HepG2 (cell line): ENCODE results near the gene VAC14. TPM values are rescaled to one million over a fixed set of nuclear protein-coding genes. Genes with fewer than 3 reads are reported as not detected.
A peak's percentile ranks its signal among the peaks of the same experiment; 100 is the strongest.

Source experiments
- ARID5B ChIP-seq: IDR thresholded peaks from 2 replicates; pipeline ENCODE4 v1.4.0; 2020; ENCODE audit warnings: mild to moderate bottlenecking, missing genetic modification reagents
- ATM ChIP-seq: fragments of 450-650 bp; IDR thresholded peaks from 2 replicates; pipeline ENCODE4 v1.7.1; 2017; ENCODE audit warnings: mild to moderate bottlenecking, borderline replicate concordance
- HHEX ChIP-seq: IDR thresholded peaks from 2 replicates; pipeline ENCODE4 v1.6.1; 2016; ENCODE audit warnings: control low read depth
- HNF1A ChIP-seq, 2 experiments: sonication (generic) in 1 of 2; formaldehyde crosslinking in 1 of 2; IDR thresholded peaks; 2 replicates each; pipeline versions ENCODE4 v1.4.0 to v1.6.1; 2016 to 2020; ENCODE audit warnings: borderline replicate concordance in 1 of 2, low read depth in 1 of 2, mild to moderate bottlenecking in 1 of 2, missing genetic modification reagents in 1 of 2
- IRF1 ChIP-seq: sonication (generic); formaldehyde crosslinking; IDR thresholded peaks from 2 replicates; pipeline ENCODE4 v1.4.0; 2020; ENCODE audit warnings: low read depth, mild to moderate bottlenecking, missing genetic modification reagents
- KLF13 ChIP-seq: sonication (generic); formaldehyde crosslinking; IDR thresholded peaks from 2 replicates; pipeline ENCODE4 v1.4.0; 2020; ENCODE audit warnings: mild to moderate bottlenecking, missing genetic modification reagents
- ZBTB40 ChIP-seq, 2 experiments: fragments of 450-650 bp in 1 of 2; sonication (generic) in 1 of 2; formaldehyde crosslinking in 1 of 2; IDR thresholded peaks; 2 replicates each; pipeline versions ENCODE4 v1.6.1 to v1.8.0; 2016 to 2022; ENCODE audit warnings: antibody characterized with exemption in 1 of 2, mild to moderate bottlenecking in 1 of 2, missing genetic modification reagents in 1 of 2
- polyA plus RNA-seq, 8 experiments: library from polyadenylated mRNA; depleted of rRNA in 3 of 8; stranded (reverse) in 7 of 8; unstranded in 1 of 8; fragments of >200 nt; fragmentation: Illumina TruSeq in 4 of 8; extraction: Trizol in 4 of 8; gene quantifications; 2 replicates each; pipeline versions ENCODE4 v1.2.1 to v1.2.3, GENCODE V29; 2011 to 2016; ENCODE audit warnings: low read depth in 4 of 8, missing spikeins in 1 of 8, mixed read lengths in 1 of 8; ENCODE audit not compliant: insufficient read depth in 1 of 8
- total RNA-seq, 5 experiments: library from RNA; depleted of rRNA; stranded (reverse); fragments of >200 nt; fragmentation: Illumina TruSeq; extraction: Trizol; gene quantifications; 2 replicates each; pipeline ENCODE4 v1.2.3, GENCODE V29; 2016; ENCODE audit warnings: low read depth in 1 of 5

The VAC14 gene
- total and polyA plus RNA-seq, 2 of the 13 experiments (the other 11 are each of a cell fraction or from before 2014, with no cell fraction given): 23.5 to 24.6 TPM

GRCh38 chr16:70725024-70725911 is 75.7 kb downstream of the VAC14 start (continued):
- no peak for TF ChIP-seq ZBTB40 (IDR thresholded peaks at IDR 0.05)
- TF ChIP-seq ZBTB40 (CRISPR knock-in tag; IDR thresholded peaks at IDR 0.05): no peak
- TF ChIP-seq IRF1 (CRISPR knock-in tag): 0 out of 2 replicates have a peak, but pooled peaks have one; percentile 57
- TF ChIP-seq HHEX (CRISPR knock-in tag): 0 out of 2 replicates have a peak, but pooled peaks have one; percentile 65
- peak; percentile 98; the same call in 1 of the 2 replicates for TF ChIP-seq ATM
- TF ChIP-seq HNF1A (IDR thresholded peaks at IDR 0.05; ENCODE audit: low read depth): peak; percentile 19
- TF ChIP-seq HNF1A (CRISPR knock-in tag; IDR thresholded peaks at IDR 0.05; ENCODE audit: borderline replicate concordance): peak; percentile 84; the same call in 1 of the 2 replicates
- no peak for TF ChIP-seq KLF13
- peak; percentile 91 for TF ChIP-seq ARID5B (CRISPR knock-in tag)
